Fibroblast of mammary gland (primary cell): Measurements from ENCODE around the gene ZBED2.
"Not testable (repeated sequence)": the region's sequence is repeated elsewhere in the genome, so short reads cannot be mapped to it uniquely, and the experiment has no call there.

Source experiments
- DNase-seq: peaks from one replicate; pipeline ENCODE4 v3.0.0-alpha.2; 2010; ENCODE audit warnings: low read depth
- H3K4me3 ChIP-seq: 2 replicates; pipeline ENCODE4 v1.5.1; 2011; ENCODE audit warnings: low read depth, mild to moderate bottlenecking, low read length, moderate library complexity; ENCODE audit not compliant: control insufficient read depth
- TF ChIP-seq, protein P1 (sequence below): conservative IDR thresholded peaks from 2 replicates; pipeline ENCODE4 v1.5.1; 2011; ENCODE audit warnings: low read depth, low read length, inconsistent platforms; ENCODE audit not compliant: control insufficient read depth, insufficient read depth

Gene ZBED2

DNA sequence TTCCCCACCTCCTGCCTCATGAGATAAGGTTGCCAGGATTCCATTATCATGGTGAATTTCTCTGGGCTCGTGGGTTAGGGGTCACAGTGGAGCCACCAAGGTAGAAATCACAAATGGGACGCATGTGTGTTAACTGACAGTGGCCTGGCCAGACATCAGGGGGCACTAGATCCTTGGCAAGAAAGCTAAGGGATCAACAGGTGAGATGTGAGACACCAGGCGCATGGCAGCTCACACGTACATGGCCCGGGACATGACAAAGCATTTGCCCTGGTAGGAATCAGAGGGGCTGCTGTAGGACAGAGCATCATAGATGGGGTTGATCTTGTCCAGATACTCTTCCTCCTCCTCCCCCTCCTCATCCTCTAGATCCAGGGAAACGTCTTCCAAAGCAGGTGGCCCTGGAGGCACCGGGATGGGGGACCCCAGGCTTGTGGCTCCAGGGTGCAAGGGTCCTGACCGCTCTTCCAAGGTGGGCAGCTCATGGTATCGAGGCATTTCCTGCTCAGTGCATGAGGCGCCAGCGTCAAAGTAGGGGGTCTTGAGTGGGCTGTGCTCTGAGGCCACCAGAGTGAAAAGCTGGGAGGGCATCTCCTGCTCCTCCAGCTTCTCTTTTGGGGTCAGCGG is 24.6 kb downstream of the ZBED2 start:
- no peak for DNase-seq
- no peak overlapping the region for H3K4me3 ChIP-seq
- TF ChIP-seq, protein P1, sequence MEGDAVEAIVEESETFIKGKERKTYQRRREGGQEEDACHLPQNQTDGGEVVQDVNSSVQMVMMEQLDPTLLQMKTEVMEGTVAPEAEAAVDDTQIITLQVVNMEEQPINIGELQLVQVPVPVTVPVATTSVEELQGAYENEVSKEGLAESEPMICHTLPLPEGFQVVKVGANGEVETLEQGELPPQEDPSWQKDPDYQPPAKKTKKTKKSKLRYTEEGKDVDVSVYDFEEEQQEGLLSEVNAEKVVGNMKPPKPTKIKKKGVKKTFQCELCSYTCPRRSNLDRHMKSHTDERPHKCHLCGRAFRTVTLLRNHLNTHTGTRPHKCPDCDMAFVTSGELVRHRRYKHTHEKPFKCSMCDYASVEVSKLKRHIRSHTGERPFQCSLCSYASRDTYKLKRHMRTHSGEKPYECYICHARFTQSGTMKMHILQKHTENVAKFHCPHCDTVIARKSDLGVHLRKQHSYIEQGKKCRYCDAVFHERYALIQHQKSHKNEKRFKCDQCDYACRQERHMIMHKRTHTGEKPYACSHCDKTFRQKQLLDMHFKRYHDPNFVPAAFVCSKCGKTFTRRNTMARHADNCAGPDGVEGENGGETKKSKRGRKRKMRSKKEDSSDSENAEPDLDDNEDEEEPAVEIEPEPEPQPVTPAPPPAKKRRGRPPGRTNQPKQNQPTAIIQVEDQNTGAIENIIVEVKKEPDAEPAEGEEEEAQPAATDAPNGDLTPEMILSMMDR: no peak

DNA sequence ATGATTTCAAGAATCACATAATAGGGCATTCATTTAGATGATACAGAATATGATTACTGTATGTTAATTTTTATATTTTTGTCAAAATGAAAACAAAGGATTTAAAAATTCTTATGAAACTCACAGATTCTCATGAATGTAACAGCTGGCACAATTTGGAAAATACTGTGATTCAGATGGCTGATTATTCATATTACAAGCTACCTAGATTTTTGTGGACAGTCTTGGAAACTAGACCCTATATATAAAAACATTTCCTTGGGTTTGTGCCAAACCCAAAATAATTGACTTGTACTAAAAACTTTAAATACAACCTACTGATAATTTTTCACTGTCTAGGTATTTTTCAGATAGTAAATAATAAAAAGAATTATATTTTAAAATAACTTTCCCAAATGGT is 26.2 kb downstream of the ZBED2 start:
- TF ChIP-seq, protein P1: no peak
- DNase-seq: no peak
- H3K4me3 ChIP-seq: no peak overlapping the region

DNA sequence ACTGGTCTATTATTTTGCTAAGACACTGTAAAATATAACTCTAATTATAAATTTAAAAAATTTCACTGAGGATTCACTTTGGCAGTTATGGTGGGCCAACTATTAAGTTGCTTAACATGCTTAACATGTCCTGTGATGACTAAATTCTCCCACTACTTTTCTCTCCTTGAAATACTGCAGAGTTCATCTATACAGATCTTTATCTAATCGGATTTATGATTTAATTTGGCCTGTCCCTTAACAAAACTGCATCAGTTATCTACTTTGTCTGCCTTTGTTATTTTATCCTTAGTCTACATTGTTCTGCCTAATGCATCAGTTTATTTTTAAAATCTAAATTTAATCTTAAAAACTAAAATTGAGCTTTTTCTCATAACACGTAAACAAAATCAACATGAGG is 26.8 kb downstream of the ZBED2 start:
- TF ChIP-seq, protein P1: no peak
- H3K4me3 ChIP-seq: no peak overlapping the region
- no peak for DNase-seq

DNA sequence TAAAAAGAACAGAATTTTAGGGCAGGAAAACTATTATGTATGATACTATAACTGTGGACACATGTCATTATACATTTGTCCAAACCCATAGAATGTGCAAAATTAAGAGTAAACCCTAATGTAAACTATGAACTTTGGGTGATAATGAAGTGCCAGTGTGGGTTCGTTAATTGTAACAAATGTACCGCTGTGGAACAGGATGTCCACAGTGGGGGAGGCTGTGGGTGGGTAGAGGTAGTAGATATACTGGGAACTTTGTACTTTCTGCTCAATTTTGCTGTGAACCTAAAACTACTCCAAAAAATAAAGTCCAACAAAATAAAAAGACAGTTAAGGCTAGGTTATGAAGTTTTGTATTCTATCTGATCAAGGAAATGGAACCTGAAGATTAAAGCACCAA is 28.3 kb downstream of the ZBED2 start:
- TF ChIP-seq, protein P1: no peak
- no peak overlapping the region for H3K4me3 ChIP-seq
- DNase-seq: no peak

DNA sequence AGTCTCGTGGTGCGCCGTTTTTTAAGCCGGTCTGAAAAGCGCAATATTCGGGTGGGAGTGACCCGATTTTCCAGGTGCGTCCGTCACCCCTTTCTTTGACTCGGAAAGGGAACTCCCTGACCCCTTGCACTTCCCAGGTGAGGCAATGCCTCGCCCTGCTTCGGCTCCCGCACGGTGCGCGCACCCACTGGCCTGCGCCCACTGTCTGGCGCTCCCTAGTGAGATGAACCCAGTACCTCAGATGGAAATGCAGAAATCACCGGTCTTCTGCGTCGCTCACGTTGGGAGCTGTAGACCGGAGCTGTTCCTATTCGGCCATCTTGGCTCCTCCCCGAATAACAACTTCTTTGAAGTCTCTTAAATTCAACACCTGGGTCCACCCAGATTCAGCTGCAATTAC is 33.2 kb downstream of the ZBED2 start:
- not testable (repeated sequence) for H3K4me3 ChIP-seq, DNase-seq

DNA sequence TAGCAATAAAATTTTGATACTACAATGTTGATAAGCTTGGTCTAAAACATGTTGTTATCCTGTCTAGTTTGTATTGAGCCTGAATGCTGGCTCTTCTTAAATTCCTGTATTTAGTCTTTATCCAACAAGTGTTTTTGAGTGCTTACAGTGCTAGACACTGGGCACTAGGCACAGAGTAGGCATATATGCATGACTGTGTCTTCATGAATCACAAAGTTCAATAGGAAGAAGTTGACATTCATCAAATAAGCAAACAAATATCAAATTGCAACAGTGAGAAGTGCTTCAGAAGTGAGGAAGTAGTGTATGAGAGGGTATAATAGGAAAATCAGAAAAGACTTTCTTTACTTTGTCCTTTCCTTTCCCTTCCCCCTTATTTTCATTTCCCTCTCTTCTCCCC is 46.4 kb downstream of the ZBED2 start:
- no peak for DNase-seq
- TF ChIP-seq, protein P1: no peak
- no peak overlapping the region for H3K4me3 ChIP-seq

DNA sequence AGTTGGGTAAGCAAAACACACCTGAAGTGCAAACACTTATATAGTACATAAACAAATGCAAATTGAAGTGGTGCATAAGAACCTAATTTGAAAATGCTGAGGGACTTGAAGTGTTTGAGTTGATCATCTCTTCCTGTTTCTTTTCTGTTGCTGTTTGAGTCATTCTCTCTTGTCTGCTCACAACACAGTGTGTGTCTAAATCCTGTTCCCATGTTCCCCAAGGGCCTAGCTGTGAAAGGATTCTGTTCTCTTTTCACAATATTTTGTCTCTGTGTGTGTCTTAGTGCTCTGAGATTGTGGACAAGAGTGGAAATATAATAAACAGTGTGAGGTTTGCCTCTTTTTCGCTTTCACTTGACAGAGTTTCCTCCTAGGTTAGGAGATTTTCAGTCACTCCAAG is 47.1 kb downstream of the ZBED2 start:
- H3K4me3 ChIP-seq: no peak overlapping the region
- TF ChIP-seq, protein P1: no peak
- DNase-seq: peak; percentile 7
